Measurements from ENCODE around the gene CRNKL1.

CRNKL1 gene

GRCh38 chr20:20052074-20052970, at the start of gene CRNKL1, which contains the start of gene CFAP61:
Gene CRNKL1 (minus strand): TSS chr20:20052466. CDS start chr20:20052342, 124 bp downstream.
Gene CFAP61 (plus strand): TSS chr20:20052532. CDS start chr20:20056654, 4,122 bp downstream.
- DNase-seq, result peak; percentile 69

DNA sequence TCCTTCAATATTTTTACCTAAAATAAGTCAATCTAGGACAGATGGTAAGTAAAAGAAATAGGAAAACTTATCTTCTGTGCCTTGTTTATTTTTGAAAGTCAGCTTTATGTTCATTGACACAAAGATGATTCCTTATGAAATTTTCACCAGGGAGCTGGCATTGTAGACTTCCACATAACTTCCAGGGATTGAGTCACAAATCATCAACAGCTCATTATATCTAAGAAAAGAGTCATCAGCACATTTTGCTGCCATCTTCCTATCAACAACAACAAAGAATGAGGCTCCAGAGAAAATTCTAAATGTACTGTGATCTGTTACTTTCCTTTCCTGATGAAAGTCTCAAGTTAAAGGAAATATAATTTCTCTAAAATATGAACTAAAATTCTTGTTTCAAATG, 48.6 kb upstream of the CRNKL1 start:
- no peak for DNase-seq

GRCh38 chr20:20096421-20096820, 44.2 kb upstream of the CRNKL1 start:
- DNase-seq, result peak; percentile 60

DNA sequence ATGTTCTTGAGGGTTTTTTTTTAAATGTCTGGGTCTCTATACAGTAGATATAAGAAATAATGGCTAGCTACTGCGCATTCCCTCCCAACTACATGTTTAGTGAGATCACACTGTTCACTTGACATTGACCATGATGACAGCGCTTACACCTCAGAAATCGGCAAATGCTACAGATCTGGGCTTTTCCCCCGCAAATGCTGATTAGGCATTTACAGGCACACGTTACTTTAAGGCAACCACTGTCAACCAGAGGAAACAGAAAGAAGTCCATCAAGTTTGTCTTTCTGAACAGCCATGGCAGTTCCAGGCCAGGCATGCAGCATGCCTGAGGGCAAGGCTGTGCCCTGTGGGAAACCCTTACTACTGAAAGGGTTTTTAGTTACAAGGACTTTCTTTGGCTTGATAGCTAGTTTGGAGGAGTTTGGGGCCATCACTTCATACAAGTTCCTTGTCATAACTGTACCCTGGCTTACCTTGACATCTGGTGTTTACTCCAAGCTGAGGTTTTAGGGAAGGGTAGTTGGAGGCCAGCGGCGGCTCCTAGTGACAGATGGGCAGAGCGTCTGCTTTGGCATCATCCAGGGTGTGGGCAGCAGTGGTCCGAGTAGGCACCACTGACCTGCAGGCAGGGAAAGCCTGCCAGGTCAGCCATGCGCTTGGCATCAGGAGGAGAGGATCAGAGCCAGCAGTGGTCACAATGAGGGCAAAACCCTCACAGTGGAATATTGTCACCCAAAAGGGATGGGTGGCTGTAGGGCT, 43.0 kb upstream of the CRNKL1 start:
- no peak for DNase-seq

- no peak for DNase-seq
Measured at GRCh38 chr20:20094410-20094809, 42.1 kb upstream of the CRNKL1 start.

- DNase-seq, result no peak
Measured at GRCh38 chr20:20092827-20093226, 40.6 kb upstream of the CRNKL1 start.

GRCh38 chr20:20089939-20090338, 37.7 kb upstream of the CRNKL1 start:
- DNase-seq, result no peak

- no peak for DNase-seq
Measured at GRCh38 chr20:20089018-20089417, 36.8 kb upstream of the CRNKL1 start.

- DNase-seq, result no peak
Measured at GRCh38 chr20:20085812-20086211, 33.5 kb upstream of the CRNKL1 start.

DNA sequence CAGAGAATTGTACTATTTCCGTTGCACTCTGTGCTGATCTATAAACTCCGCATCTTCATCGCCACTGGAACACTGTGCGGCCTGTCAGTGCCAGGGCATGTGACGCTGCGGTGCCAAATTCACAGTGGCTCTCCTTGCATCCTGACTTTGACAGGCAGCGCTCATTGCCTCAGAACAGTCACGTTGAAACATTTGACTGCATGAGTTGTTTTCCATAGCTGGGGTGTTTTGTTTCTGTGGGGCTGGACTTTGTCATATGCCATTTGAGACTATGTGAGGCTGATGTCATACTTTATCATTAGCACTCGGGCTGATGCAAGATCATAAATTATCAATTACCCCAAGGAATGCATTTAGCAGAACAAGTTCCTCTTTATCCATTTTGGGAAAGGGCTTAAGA, 32.8 kb upstream of the CRNKL1 start:
- no peak for DNase-seq

DNA sequence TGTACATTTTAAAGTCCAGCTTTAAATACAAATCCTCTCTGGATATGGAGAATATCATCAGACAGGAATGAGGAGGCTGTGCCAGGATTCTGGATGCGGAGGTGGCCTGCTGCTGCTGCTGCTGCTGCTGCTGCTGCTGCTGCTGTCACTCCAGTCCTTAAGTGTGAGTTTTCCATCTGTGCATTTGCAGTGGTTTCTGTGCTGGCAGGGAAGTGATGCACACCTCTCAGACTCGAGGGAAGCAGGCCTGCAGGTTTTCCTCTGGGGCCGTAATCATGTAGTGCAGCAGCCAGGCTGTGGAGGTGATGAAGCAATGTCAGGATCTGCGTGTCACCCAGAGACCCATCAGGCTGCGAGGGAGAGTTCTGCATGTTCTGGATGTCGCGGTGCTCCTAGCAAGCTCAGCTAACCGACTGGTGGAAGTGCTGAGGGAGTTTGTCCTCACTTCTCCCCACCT, 32.1 kb upstream of the CRNKL1 start:
- no peak for DNase-seq

- peak; percentile 47 for DNase-seq
Measured at GRCh38 chr20:20083807-20084206, 31.5 kb upstream of the CRNKL1 start.

DNA sequence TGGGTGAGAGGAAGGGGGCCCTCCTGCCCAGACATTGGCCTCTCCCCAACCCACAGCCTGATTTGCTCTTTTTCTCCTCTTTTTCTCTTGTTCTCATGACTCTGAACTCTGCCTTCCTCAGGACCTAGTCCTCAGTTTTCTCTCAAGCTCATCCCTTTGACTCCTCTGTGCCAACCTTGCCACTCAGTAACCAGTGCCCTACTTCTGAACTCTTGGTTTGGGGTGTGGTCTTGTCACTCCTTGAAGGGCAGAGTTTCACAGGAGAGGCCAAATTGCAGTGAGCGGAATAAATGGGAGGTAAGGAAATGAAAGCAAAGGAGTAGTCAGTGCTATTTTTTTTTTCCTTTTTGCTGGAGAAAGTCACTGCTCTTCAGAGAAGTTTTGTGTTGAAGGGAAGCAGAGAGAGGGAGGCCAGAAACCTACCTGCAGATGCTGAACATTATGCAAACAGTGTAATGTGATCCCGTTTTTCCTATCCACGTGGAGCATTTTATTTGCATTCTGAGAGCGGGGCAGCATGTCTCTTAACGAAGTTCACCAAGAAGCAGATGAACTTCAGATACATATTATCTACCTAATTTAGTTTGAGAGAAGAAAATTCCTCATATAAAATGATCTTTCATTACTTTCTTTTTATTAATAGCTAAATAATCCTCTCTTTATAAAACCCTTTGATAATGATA, 27.0 kb upstream of the CRNKL1 start:
- no peak for DNase-seq

DNA sequence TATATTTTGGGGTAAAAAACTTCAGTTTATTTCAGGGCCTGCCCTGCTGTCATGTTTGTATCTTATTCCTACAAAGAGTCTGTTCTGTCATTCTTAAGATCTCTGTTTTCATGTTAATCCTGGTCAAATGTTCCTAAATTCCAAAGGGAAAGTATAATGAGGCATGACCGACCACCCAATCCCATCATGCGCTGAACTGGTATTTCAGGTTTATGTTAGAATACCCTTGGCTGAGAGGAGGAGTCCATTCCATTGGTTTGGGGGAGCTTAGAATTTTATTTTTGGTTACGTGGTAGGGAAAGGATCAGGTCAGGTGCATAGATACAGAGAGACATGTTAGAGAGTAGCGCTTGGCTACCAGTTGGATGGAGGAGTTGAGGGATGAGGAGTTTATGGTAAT, 25.8 kb upstream of the CRNKL1 start:
- DNase-seq, result no peak

DNA sequence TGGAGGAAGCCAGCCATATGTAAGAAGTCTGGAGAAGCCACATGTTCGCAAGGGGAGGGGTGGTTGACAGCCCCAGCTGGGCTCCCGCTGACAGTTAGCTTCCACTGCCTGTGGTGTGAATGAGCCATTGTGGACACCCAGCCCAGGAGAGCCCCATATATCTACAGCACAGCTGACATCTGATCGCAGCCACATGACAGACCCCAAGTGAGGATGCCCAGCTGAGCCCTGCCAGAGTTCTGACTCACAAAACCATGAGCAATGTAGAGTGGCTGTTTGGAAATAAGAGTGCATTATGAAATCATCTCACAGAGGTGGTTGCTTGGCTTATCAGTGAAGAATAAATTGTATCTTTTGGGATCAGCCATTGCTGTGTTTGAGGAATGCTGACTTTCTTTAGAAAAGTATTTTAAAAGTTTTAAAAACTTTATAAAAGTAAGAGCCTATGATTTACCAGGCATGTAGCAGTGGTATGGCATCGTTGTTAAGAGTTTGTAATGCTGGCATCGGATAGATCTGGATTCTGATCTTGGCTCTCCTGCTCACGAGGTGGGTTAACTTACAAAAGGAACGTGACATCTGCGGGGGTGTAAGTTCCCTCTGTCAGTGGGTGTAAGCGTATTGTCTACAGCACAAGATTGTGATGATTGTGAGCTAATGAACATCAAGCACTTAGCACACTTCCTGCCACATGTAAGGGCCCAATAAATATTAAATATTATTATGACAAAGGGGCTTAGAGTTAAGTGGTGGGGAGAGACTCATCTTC, 24.2 kb upstream of the CRNKL1 start:
- DNase-seq, result no peak

DNA sequence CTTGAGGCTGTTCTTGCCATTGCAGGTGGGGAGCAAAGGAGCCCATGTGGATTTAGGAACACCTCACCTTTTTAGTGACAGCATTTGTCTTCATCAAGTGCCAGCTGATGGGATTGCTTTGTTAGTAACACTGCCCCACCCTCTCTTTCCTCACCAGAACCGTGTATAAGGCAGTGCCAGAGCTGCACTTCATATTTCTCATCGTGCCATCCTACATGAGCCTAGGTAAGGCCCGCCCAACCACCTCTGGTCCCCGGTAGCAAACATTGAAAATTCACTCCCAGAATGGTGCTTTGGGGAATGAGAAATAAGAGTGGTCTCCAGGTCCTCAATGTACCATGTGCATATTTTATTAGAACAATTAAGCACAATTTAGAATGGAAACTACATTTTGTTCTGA, 22.8 kb upstream of the CRNKL1 start:
- DNase-seq, result no peak

- DNase-seq, result peak; percentile 10
Measured at GRCh38 chr20:20073801-20074371, 21.6 kb upstream of the CRNKL1 start.

DNA sequence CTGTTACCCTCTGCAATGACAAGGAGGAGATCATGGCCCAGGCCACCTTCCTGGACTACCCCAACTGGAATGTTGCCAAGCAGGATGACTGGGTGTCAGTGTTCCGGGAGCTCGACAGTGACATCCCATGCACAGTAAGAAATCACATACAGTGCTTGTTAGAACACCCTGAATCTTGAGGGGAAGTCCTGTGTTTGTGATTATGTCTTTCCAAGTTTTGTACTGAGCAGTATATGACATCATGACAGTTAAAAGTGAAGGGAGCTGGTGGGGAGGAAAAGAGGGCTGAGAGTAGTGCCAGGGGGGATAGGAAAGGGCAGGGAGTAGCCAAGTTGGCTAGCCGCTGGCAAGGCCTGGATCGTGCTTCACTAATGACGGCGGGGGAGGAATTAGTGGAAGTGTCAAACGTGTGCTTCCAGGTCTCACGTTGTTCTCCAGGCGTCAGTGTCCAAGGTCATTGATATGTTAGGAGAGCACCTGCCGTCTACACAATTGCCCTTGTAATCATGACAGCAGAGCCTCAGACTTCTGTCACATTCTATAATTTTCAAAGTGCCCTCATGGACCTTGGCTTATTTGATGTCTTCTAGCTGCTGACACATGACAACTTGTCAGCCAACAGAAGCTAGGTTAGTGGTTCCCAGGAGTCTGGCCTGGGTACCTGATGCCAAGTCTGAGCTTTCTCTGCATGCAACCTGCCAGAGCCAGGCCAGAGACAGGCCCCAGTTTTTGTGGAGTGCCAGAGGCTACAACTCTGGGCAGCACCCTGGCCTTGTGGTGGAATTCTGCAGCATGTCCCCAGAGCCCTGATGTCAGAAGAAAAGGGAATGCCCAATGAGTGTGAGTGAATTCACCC, 18.8 kb upstream of the CRNKL1 start:
- no peak for DNase-seq

- no peak for DNase-seq
Measured at GRCh38 chr20:20065361-20065760, 13.1 kb upstream of the CRNKL1 start.

GRCh38 chr20:20063941-20064702, 11.9 kb upstream of the CRNKL1 start:
- no peak for DNase-seq
